Esophagus muscularis mucosa (tissue), 4 donors: ENCODE measurements around the gene CCDC12. TPM values are rescaled to one million over a fixed set of nuclear protein-coding genes. Genes with fewer than 3 reads are reported as not detected.

Experiments used
- DNase-seq: peaks from one replicate; pipeline ENCODE4 v3.0.0-alpha.2; 2017; ENCODE audit errors: extremely low spot score
- H3K27ac ChIP-seq, 4 donors: fragments of 200-600 bp; sonication (generic); replicated peaks in 1 of 4; 1 replicate in 3 of 4; 2 replicates in 1 of 4; pipeline ENCODE4 v1.5.1; 2016 to 2019; ENCODE audit warnings: mild to moderate bottlenecking in 1 of 4
- H3K27me3 ChIP-seq, 4 donors: fragments of 200-600 bp; sonication (generic); one replicate each; pipeline versions ENCODE4 v1.5.1 to v1.6.0; 2016 to 2019
- H3K36me3 ChIP-seq, 4 donors: fragments of 200-600 bp; sonication (generic); one replicate each; pipeline ENCODE4 v1.5.1; 2016 to 2019
- H3K4me1 ChIP-seq, 4 donors: fragments of 200-600 bp; sonication (generic); one replicate each; pipeline ENCODE4 v1.5.1; 2016 to 2019
- H3K4me3 ChIP-seq, 4 donors: fragments of 200-600 bp; sonication (generic); 1 replicate in 2 of 4; 2 replicates in 2 of 4; pipeline ENCODE4 v1.5.1; 2016 to 2019; ENCODE audit warnings: mild to moderate bottlenecking in 4 of 4, moderate library complexity in 1 of 4
- H3K9me3 ChIP-seq, 4 donors: fragments of 200-600 bp; sonication (generic); 1 replicate in 3 of 4; 2 replicates in 1 of 4; pipeline ENCODE4 v1.5.1; 2016 to 2019
- CTCF ChIP-seq, 3 experiments: fragments of 200-600 bp in 2 of 3; fragments of 450-650 bp in 1 of 3; sonication (generic) in 2 of 3; IDR thresholded peaks; one replicate each; pipeline ENCODE4 v1.5.1; 2017 to 2019; ENCODE audit warnings: antibody characterized with exemption in 3 of 3, mild to moderate bottlenecking in 2 of 3, moderate library complexity in 1 of 3
- EP300 ChIP-seq: sonication (generic); formaldehyde crosslinking; IDR thresholded peaks from one replicate; pipeline ENCODE4 v1.6.1; 2017; ENCODE audit warnings: antibody characterized with exemption
- POLR2A ChIP-seq: fragments of 450-650 bp; IDR thresholded peaks from one replicate; pipeline ENCODE4 v1.6.1; 2017; ENCODE audit warnings: antibody characterized with exemption, moderate library complexity, mild to moderate bottlenecking, low read depth
- POLR2AphosphoS5 ChIP-seq, 2 donors: sonication (generic); formaldehyde crosslinking; IDR thresholded peaks; one replicate each; pipeline ENCODE4 v1.6.1; 2017; ENCODE audit warnings: antibody characterized with exemption in 2 of 2
- WGBS: methylation state at CpG from one replicate; pipeline ENCODE4 v1.1.5; 2018; 5-methylcytosine and 5-hydroxymethylcytosine counted together
- intact Hi-C: fragments of 100-400 bp; cut with DNase I; formaldehyde crosslinking; loops from one replicate; pipeline ENCODE4 v1.15.1; 2023
- total RNA-seq, 4 donors: library from RNA; depleted of rRNA; stranded (reverse); fragments of >200 nt; gene quantifications; one replicate each; pipeline versions ENCODE4 v1.1.0 to v1.2.1, GENCODE V29; 2016

The CCDC12 gene
- total RNA-seq, 4 donors from 2014 or later = 27.5 to 54.8 (median 36.7) TPM

DNA sequence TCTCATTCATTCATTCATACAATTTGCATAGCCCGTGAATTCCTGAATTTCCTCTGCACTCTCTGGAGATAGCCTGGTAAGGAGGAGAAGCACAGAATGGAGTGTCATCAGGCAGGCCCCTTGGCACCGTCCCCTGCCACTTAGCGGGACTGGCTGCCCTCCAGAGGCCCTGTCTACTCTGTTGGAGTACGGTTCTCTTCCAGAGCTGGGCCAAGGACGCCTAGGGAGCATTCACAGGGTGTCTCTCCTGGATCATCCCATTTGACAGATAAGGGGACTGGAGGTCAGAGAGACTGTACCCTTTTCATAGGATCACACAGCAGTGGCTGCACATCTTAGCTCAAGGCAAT, 51.0 kb downstream of the CCDC12 start:
- TF ChIP-seq CTCF (IDR thresholded peaks at IDR 0.05) = no peak
- TF ChIP-seq POLR2A = no peak
- TF ChIP-seq EP300 = no peak
- no peak for TF ChIP-seq POLR2AphosphoS5 (IDR thresholded peaks at IDR 0.05)
- DNase-seq = no peak
- WGBS = 75% methylated on average over 2 of the region's 5 CpGs
- Histone ChIP-seq H3K27me3 (no peaks in the 10 kb centered on the region), H3K9me3 (no peaks in the 10 kb centered on the region), H3K36me3 (peaks cover 21 to 75% (median 64%) of the 10 kb centered on the region in 4 donors), H3K4me3 (no peak overlapping the region), H3K27ac (peak overlapping the region in 2 of 4 donors; percentile 20 to 22), H3K4me1 (peaks cover 63 to 74% (median 71%) of the 10 kb centered on the region in 4 donors)
- intact Hi-C loops = no loop called here

- Histone ChIP-seq H3K9me3 (no peaks in the 10 kb centered on the region), H3K4me1 (peaks cover 58 to 69% (median 66%) of the 10 kb centered on the region in 4 donors), H3K4me3 (no peak overlapping the region), H3K27me3 (no peaks in the 10 kb centered on the region), H3K36me3 (peaks cover 26 to 80% (median 69%) of the 10 kb centered on the region in 4 donors), H3K27ac (no peak overlapping the region)
- TF ChIP-seq EP300 = no peak
- TF ChIP-seq POLR2A = no peak
- no peak for TF ChIP-seq POLR2AphosphoS5 (IDR thresholded peaks at IDR 0.05)
- no peak for TF ChIP-seq CTCF (IDR thresholded peaks at IDR 0.05)
- intact Hi-C loops = no loop called here
- 89% methylated on average over 8 of the region's 10 CpGs for WGBS
- DNase-seq = no peak
These were observed 51.5 kb downstream of the CCDC12 start for GRCh38 chr3:46924921-46925584.

DNA sequence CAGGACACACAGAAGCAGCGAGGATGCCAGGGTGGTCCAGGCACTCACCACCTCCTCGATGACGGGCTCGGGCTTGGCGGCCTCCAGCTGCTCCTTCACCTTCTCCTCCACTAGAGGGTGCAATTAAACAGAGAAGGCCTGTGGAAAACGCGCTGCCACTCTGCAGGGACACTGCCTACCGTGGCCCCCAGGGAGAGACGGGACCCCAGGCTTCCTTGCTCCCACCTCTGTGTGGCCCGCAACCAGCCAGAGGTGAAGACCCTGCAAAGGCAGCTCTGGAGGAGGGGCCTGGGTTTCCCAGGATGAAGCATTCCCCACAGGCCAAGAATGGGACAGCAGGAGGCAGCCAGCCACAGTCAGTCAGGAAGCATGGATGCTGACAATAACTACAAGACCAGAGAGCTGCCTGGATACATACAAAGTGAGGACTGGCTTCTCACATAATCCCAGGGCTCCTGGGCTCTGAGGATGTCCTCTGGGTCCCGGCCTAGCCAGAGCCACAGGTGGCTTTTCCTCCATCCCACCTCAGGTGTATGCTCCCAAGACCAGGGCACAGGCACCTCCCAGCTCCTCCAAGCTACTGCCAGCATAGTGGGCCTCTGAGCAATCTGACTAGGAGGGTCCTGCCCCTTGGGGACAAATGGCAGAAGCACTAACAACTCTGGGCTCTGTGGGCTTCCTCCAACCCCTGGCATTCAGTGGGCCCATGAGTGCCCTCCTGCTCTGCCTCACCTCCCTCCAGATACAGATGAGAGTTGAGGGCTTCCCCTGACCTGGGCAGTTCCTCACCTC, 52.8 kb downstream of the CCDC12 start:
- Histone ChIP-seq H3K4me3 (no peak overlapping the region), H3K4me1 (peaks cover 45 to 56% (median 53%) of the 10 kb centered on the region in 4 donors), H3K36me3 (peaks cover 38 to 93% (median 82%) of the 10 kb centered on the region in 4 donors), H3K27me3 (no peaks in the 10 kb centered on the region), H3K9me3 (no peaks in the 10 kb centered on the region), H3K27ac (no peak overlapping the region)
- TF ChIP-seq CTCF (IDR thresholded peaks at IDR 0.05) (peak; percentile 56 to 75 (median 65)), POLR2A (no peak)
- intact Hi-C loops = loop anchor here (1.0 kb wide), 1 partner anchor 75 kb away; no protein-coding TSS in a partner anchor
- WGBS = 38% methylated on average over 10 of the region's 11 CpGs
- DNase-seq = no peak

- no peaks in the 10 kb centered on the region for H3K9me3 ChIP-seq
- DNase-seq = no peak
- WGBS = 85% methylated on average over 16 of the region's 16 CpGs
- no peak overlapping the region for H3K27ac ChIP-seq
- peaks cover 40 to 100% (median 87%) of the 10 kb centered on the region in 4 donors for H3K36me3 ChIP-seq
- TF ChIP-seq CTCF (IDR thresholded peaks at IDR 0.05) = no peak
- intact Hi-C loops = loop anchor here (1.0 kb wide), 1 partner anchor 75 kb away; no protein-coding TSS in a partner anchor
- no peak overlapping the region for H3K4me3 ChIP-seq
- no peaks in the 10 kb centered on the region for H3K27me3 ChIP-seq
- H3K4me1 ChIP-seq = peaks cover 38 to 50% (median 45%) of the 10 kb centered on the region in 4 donors
These were observed 53.5 kb downstream of the CCDC12 start for GRCh38 chr3:46922871-46923558.
